K562 (cell line): ENCODE data around the gene ELK4. TPM values are rescaled to one million over a fixed set of nuclear protein-coding genes. Genes with fewer than 3 reads are reported as not detected.

Source experiments
- ATAC-seq: fragments of 200-7000 bp; cut with Tn5 transposase; 3 replicates; pipeline ENCODE4 v1.9.1; 2020; ENCODE audit warnings: moderate library complexity
- BruUV-seq: library from RNA; stranded (reverse); fragments of 400-500 nt; replicated peaks from 2 replicates; lab custom pipeline; 2021; lab: Mats Ljungman, UMichigan
- CTCF ChIA-PET: fragments of 300-600 bp; formaldehyde crosslinking; extraction: SDS; loops from one replicate; lab custom pipeline; 2021; ENCODE audit warnings: low intra/inter-chr PET ratio; lab: Yijun Ruan, JAX
- POLR2A ChIA-PET: fragments of 300-600, 350-650 bp; sonication (Branson Sonifier 250); formaldehyde crosslinking; extraction: SDS; loops from one replicate; lab custom pipeline; 2021; ENCODE audit warnings: antibody characterized with exemption, inconsistent platforms; lab: Yijun Ruan, JAX
- DNase-seq, 4 experiments: peaks; one replicate each; pipeline versions ENCODE4 v3.0.0 to v3.0.0-alpha.2; 2011 to 2018; ENCODE audit warnings: low spot score in 3 of 4, mixed read lengths in 3 of 4; ENCODE audit errors: extremely low read depth in 1 of 4
- FAIRE-seq: peaks from 2 replicates; lab custom pipeline; 2011; peaks lifted over from hg19 to GRCh38; lab: Jason Lieb, UNC
- H2AFZ ChIP-seq: 2 replicates; pipeline ENCODE4 v1.6.0; 2011; ENCODE audit warnings: low read depth, low read length, control low read depth, inconsistent platforms
- H3K27ac ChIP-seq: fragments of 200-600 bp; 3 replicates; pipeline ENCODE4 v1.8.0; 2011; ENCODE audit warnings: low read depth, mild to moderate bottlenecking, control low read depth, inconsistent platforms, low read length, moderate library complexity, mixed read lengths; ENCODE audit errors: extremely low read depth
- H3K27me3 ChIP-seq, 2 experiments: fragments of 300-600 bp in 1 of 2; 2 replicates in 1 of 2; 3 replicates in 1 of 2; pipeline versions ENCODE4 v1.6.0 to v1.8.0; 2011; ENCODE audit warnings: inconsistent platforms in 2 of 2, low read length in 2 of 2, mild to moderate bottlenecking in 1 of 2, mixed read lengths in 1 of 2, moderate library complexity in 1 of 2; ENCODE audit not compliant: control insufficient read depth in 2 of 2, insufficient read depth in 2 of 2
- H3K36me3 ChIP-seq: fragments of 300-600 bp; 3 replicates; pipeline ENCODE4 v1.8.0; 2011; ENCODE audit warnings: mild to moderate bottlenecking, low read length, inconsistent platforms; ENCODE audit not compliant: control insufficient read depth, insufficient read depth
- H3K4me1 ChIP-seq, 2 experiments: fragments of 200-600 bp in 1 of 2; replicated peaks in 1 of 2; 2 replicates in 1 of 2; 3 replicates in 1 of 2; pipeline versions ENCODE4 v1.5.1 to v1.8.0; 2011; ENCODE audit warnings: inconsistent platforms in 2 of 2, low read length in 2 of 2, mild to moderate bottlenecking in 1 of 2, mixed read lengths in 1 of 2, moderate library complexity in 1 of 2; ENCODE audit not compliant: control insufficient read depth in 2 of 2, insufficient read depth in 2 of 2
- H3K4me2 ChIP-seq: 2 replicates; pipeline ENCODE4 v1.6.1; 2011; ENCODE audit warnings: low read length, control low read depth, inconsistent platforms, mixed read lengths; ENCODE audit not compliant: insufficient read depth
- H3K4me3 ChIP-seq: fragments of 200-600 bp; sonication (generic), shearing (Covaris generic); 2 replicates; pipeline ENCODE4 v1.5.1; 2016; ENCODE audit warnings: control low read depth, inconsistent platforms
- H3K79me2 ChIP-seq: fragments of 200-600 bp; 3 replicates; pipeline ENCODE4 v1.8.0; 2011; ENCODE audit warnings: low read length, inconsistent platforms; ENCODE audit not compliant: control insufficient read depth, insufficient read depth
- H3K9ac ChIP-seq, 2 experiments: 2 replicates each; pipeline versions ENCODE4 v1.6.0 to v1.6.1; 2011; ENCODE audit warnings: low read depth in 2 of 2, low read length in 2 of 2, control low read depth in 1 of 2, inconsistent platforms in 1 of 2, mild to moderate bottlenecking in 1 of 2, mixed read lengths in 1 of 2; ENCODE audit not compliant: insufficient read depth in 1 of 2
- H3K9me1 ChIP-seq: one replicate; pipeline ENCODE4 v1.6.0; 2011; ENCODE audit warnings: inconsistent platforms, mild to moderate bottlenecking, low read length, moderate library complexity; ENCODE audit not compliant: control insufficient read depth, insufficient read depth
- H3K9me3 ChIP-seq: replicated peaks from 2 replicates; pipeline ENCODE4 v1.5.1; 2011; ENCODE audit warnings: low read depth, low read length, inconsistent platforms; ENCODE audit not compliant: control insufficient read depth, insufficient read depth
- H4K20me1 ChIP-seq: replicated peaks from 2 replicates; pipeline ENCODE4 v1.6.1; 2011; ENCODE audit warnings: low read length, inconsistent platforms, mixed read lengths; ENCODE audit not compliant: control insufficient read depth, insufficient read depth
- CXXC5 ChIP-seq: fragments of 250-450 bp; sonication (Bioruptor Pico); IDR thresholded peaks from 2 replicates; pipeline ENCODE4 v1.8.0; 2022; ENCODE audit warnings: inconsistent platforms, mild to moderate bottlenecking, moderate library complexity
- GATA2 ChIP-seq: sonication (generic); formaldehyde crosslinking; IDR thresholded peaks from 2 replicates; pipeline ENCODE4 v1.4.0; 2020; ENCODE audit warnings: mild to moderate bottlenecking, missing genetic modification reagents
- HCFC1 ChIP-seq: IDR thresholded peaks from 2 replicates; pipeline ENCODE4 v1.6.1; 2012; ENCODE audit warnings: low read depth, low read length, improper control_type of control experiment
- PPARD ChIP-seq: fragments of 250-450 bp; sonication (Bioruptor Pico); IDR thresholded peaks from 2 replicates; pipeline ENCODE4 v1.8.0; 2022; ENCODE audit warnings: inconsistent platforms, mild to moderate bottlenecking, moderate library complexity
- SRSF1 ChIP-seq: fragments of 200-400 bp; formaldehyde crosslinking; IDR thresholded peaks from 2 replicates; pipeline ENCODE4 v1.6.1; 2017; ENCODE audit warnings: mild to moderate bottlenecking, low read depth, low read length, moderate library complexity
- ZNF23 ChIP-seq: fragments of 250-450 bp; sonication (Bioruptor Pico); IDR thresholded peaks from 2 replicates; pipeline ENCODE4 v1.4.0; 2020; ENCODE audit warnings: mild to moderate bottlenecking
- ZNF75A ChIP-seq: fragments of 450-650 bp; formaldehyde crosslinking; IDR thresholded peaks from 2 replicates; pipeline ENCODE4 v1.4.0; 2020; ENCODE audit warnings: mild to moderate bottlenecking
- WGBS: fragments of 100-300 bp; shearing (Covaris generic); methylation state at CpG from one replicate; pipeline ENCODE4 v1.1.6; 2016; ENCODE audit warnings: low coverage, mixed read lengths; ENCODE audit not compliant: insufficient coverage; ENCODE audit errors: missing lambda C conversion rate; 5-methylcytosine and 5-hydroxymethylcytosine counted together
- in situ Hi-C: fragments of 300-500 bp; cut with MboI; formaldehyde crosslinking; loops from 4 replicates; pipeline ENCODE4 v1.15.0; 2018; ENCODE audit warnings: inconsistent platforms, mixed read lengths
- intact Hi-C: fragments of 100-400 bp; cut with micrococcal nuclease; formaldehyde crosslinking; loops from 2 replicates; pipeline ENCODE4 v1.14.2; 2022
- polyA plus RNA-seq, 8 experiments: library from polyadenylated mRNA; depleted of rRNA in 4 of 8; stranded (reverse) in 5 of 8; unstranded in 3 of 8; fragments of >200 nt; fragmentation: Nextera tagmentation in 2 of 8; fragmentation: Illumina TruSeq in 1 of 8; extraction: Ambion mirVana in 2 of 8; extraction: Trizol in 1 of 8; gene quantifications; 2 replicates each; pipeline versions ENCODE4 v1.2.1 to v1.2.3, GENCODE V29; 2011 to 2014; ENCODE audit warnings: inconsistent platforms in 1 of 8, missing spikeins in 1 of 8
- total RNA-seq, 7 experiments: library from RNA; depleted of rRNA in 6 of 7; stranded (reverse); fragments of >200 nt in 6 of 7; fragmentation: Illumina TruSeq in 2 of 7; extraction: Trizol in 2 of 7; gene quantifications; 2 replicates each; pipeline versions ENCODE4 v1.2.1 to v1.2.3, GENCODE V29; 2011 to 2021; ENCODE audit warnings: low replicate concordance in 1 of 7
- TF ChIP-seq, protein P1 (sequence below): fragments of 250-450 bp; sonication (Bioruptor Pico); IDR thresholded peaks from 2 replicates; pipeline ENCODE4 v1.4.0; 2020; ENCODE audit warnings: mild to moderate bottlenecking, moderate library complexity
- TF ChIP-seq, protein P2 (sequence below): sonication (generic); formaldehyde crosslinking; IDR thresholded peaks from 2 replicates; pipeline ENCODE4 v1.8.1; 2022; ENCODE audit warnings: missing genetic modification reagents
- TF ChIP-seq, protein P3 (sequence below): sonication (generic); formaldehyde crosslinking; IDR thresholded peaks from 2 replicates; pipeline ENCODE4 v1.8.0; 2022; ENCODE audit warnings: mild to moderate bottlenecking, missing genetic modification reagents
- TF ChIP-seq, protein P4 (sequence below): fragments of 450-650 bp; formaldehyde crosslinking; IDR thresholded peaks from 2 replicates; pipeline ENCODE4 v1.4.0; 2020; ENCODE audit warnings: mild to moderate bottlenecking
- TF ChIP-seq, protein P5 (sequence below): fragments of 450-650 bp; IDR thresholded peaks from 2 replicates; pipeline ENCODE4 v1.6.1; 2016; ENCODE audit warnings: missing biosample characterization, missing genetic modification characterization

Gene ELK4
- total and polyA plus RNA-seq, 9 of the 15 experiments (the other 6 are each of a cell fraction or from before 2014, with no cell fraction given) = 2.0 to 21.7 (median 9.2) TPM

DNA sequence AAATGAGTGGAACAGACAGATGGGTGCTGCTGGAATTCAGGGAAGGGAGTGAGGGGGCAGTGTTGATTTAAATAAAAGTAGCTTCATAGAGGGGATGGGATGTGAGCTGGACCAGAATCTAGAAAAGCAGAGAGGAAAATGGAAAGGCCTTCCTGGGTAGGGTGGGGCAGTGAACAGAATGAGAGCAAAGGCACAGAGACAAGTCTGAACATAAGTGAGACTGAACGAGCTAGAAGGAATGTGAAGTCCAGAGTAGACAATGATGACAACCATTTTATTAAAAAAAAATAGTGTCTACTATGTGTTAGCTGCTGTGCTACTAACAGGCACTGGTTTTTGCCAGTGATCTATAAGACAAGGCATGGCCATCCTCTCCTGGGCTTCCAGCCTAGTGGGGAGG, 36.0 kb downstream of the ELK4 start:
- 11% methylated on average over 1 of the region's 1 CpG for WGBS
- BruUV-seq = no TSS peak
- TF ChIP-seq, protein P1, sequence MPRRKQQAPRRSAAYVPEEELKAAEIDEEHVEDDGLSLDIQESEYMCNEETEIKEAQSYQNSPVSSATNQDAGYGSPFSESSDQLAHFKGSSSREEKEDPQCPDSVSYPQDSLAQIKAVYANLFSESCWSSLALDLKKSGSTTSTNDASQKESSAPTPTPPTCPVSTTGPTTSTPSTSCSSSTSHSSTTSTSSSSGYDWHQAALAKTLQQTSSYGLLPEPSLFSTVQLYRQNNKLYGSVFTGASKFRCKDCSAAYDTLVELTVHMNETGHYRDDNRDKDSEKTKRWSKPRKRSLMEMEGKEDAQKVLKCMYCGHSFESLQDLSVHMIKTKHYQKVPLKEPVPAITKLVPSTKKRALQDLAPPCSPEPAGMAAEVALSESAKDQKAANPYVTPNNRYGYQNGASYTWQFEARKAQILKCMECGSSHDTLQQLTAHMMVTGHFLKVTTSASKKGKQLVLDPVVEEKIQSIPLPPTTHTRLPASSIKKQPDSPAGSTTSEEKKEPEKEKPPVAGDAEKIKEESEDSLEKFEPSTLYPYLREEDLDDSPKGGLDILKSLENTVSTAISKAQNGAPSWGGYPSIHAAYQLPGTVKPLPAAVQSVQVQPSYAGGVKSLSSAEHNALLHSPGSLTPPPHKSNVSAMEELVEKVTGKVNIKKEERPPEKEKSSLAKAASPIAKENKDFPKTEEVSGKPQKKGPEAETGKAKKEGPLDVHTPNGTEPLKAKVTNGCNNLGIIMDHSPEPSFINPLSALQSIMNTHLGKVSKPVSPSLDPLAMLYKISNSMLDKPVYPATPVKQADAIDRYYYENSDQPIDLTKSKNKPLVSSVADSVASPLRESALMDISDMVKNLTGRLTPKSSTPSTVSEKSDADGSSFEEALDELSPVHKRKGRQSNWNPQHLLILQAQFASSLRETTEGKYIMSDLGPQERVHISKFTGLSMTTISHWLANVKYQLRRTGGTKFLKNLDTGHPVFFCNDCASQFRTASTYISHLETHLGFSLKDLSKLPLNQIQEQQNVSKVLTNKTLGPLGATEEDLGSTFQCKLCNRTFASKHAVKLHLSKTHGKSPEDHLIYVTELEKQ (CRISPR knock-in tag) = no peak
- no peak for TF ChIP-seq HCFC1
- no peak for TF ChIP-seq SRSF1
- TF ChIP-seq ZNF23 = no peak
- TF ChIP-seq, protein P2, sequence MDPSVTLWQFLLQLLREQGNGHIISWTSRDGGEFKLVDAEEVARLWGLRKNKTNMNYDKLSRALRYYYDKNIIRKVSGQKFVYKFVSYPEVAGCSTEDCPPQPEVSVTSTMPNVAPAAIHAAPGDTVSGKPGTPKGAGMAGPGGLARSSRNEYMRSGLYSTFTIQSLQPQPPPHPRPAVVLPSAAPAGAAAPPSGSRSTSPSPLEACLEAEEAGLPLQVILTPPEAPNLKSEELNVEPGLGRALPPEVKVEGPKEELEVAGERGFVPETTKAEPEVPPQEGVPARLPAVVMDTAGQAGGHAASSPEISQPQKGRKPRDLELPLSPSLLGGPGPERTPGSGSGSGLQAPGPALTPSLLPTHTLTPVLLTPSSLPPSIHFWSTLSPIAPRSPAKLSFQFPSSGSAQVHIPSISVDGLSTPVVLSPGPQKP (CRISPR knock-in tag) = no peak
- TF ChIP-seq, protein P3, sequence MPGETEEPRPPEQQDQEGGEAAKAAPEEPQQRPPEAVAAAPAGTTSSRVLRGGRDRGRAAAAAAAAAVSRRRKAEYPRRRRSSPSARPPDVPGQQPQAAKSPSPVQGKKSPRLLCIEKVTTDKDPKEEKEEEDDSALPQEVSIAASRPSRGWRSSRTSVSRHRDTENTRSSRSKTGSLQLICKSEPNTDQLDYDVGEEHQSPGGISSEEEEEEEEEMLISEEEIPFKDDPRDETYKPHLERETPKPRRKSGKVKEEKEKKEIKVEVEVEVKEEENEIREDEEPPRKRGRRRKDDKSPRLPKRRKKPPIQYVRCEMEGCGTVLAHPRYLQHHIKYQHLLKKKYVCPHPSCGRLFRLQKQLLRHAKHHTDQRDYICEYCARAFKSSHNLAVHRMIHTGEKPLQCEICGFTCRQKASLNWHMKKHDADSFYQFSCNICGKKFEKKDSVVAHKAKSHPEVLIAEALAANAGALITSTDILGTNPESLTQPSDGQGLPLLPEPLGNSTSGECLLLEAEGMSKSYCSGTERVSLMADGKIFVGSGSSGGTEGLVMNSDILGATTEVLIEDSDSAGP (CRISPR knock-in tag) = no peak
- TF ChIP-seq, protein P4, sequence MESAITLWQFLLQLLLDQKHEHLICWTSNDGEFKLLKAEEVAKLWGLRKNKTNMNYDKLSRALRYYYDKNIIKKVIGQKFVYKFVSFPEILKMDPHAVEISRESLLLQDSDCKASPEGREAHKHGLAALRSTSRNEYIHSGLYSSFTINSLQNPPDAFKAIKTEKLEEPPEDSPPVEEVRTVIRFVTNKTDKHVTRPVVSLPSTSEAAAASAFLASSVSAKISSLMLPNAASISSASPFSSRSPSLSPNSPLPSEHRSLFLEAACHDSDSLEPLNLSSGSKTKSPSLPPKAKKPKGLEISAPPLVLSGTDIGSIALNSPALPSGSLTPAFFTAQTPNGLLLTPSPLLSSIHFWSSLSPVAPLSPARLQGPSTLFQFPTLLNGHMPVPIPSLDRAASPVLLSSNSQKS (CRISPR knock-in tag) = no peak
- TF ChIP-seq GATA2 (CRISPR knock-in tag) = no peak
- TF ChIP-seq PPARD = no peak
- TF ChIP-seq, protein P5, sequence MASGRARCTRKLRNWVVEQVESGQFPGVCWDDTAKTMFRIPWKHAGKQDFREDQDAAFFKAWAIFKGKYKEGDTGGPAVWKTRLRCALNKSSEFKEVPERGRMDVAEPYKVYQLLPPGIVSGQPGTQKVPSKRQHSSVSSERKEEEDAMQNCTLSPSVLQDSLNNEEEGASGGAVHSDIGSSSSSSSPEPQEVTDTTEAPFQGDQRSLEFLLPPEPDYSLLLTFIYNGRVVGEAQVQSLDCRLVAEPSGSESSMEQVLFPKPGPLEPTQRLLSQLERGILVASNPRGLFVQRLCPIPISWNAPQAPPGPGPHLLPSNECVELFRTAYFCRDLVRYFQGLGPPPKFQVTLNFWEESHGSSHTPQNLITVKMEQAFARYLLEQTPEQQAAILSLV (tag) = no peak
- TF ChIP-seq CXXC5 (CRISPR knock-in tag) = no peak
- no peak for TF ChIP-seq ZNF75A (CRISPR knock-in tag)

More for the DNA sequence above, 36.0 kb downstream of the ELK4 start:
- no peak overlapping the region for H3K4me3 ChIP-seq
- ChIA-PET POLR2A (interaction anchor here (1.0 to 1.8 kb wide), 4 partner anchors 10 to 36 kb away, joined by 3 to 7 read pairs (median 4); partner anchors contain the start of gene ELK4), CTCF (no interaction called here)
- FAIRE-seq (no peak), ATAC-seq (no peak), DNase-seq (no peak)
- H3K9me1 ChIP-seq = no peaks in the 10 kb centered on the region
- no peak overlapping the region for H3K9ac ChIP-seq
- no peaks in the 10 kb centered on the region for H3K27me3 ChIP-seq
- no peak overlapping the region for H2AFZ ChIP-seq
- H3K27ac ChIP-seq = no peak overlapping the region
- intact Hi-C loops (loop anchor here (10.0 kb wide), 1 partner anchor 189 kb away; no protein-coding TSS in a partner anchor), in situ Hi-C loops (no loop called here)
- 0 out of 2 replicates have a peak, but pooled peaks cover 3% of the 10 kb centered on the region for H4K20me1 ChIP-seq
- 0 out of 3 replicates have a peak, but pooled peaks cover 2% of the 10 kb centered on the region for H3K36me3 ChIP-seq
- no peak overlapping the region for H3K4me2 ChIP-seq
- H3K79me2 ChIP-seq = no peaks in the 10 kb centered on the region
- peaks cover 3 to 6% of the 10 kb centered on the region in 2 experiments; a peak in 4 of 5 replicates for H3K4me1 ChIP-seq
- no peaks in the 10 kb centered on the region for H3K9me3 ChIP-seq
